Fibroblast of the aortic adventitia (primary cell): ENCODE measurements around the gene SNU13. TPM values are rescaled to one million over a fixed set of nuclear protein-coding genes. Genes with fewer than 3 reads are reported as not detected.

ENCODE experiments used
- DNase-seq: peaks from one replicate; pipeline ENCODE4 v3.0.0-alpha.2; 2010; ENCODE audit warnings: low read depth
- H3K4me3 ChIP-seq: 2 replicates; pipeline ENCODE4 v1.5.1; 2011; ENCODE audit warnings: low read depth, mild to moderate bottlenecking, control low read depth, low read length, moderate library complexity
- CTCF ChIP-seq: IDR thresholded peaks from 2 replicates; pipeline ENCODE4 v1.5.1; 2011; ENCODE audit warnings: mild to moderate bottlenecking, low read length, control low read depth, inconsistent platforms; ENCODE audit not compliant: insufficient read depth
- small RNA-seq: library from RNA; depleted of rRNA; stranded (forward); fragments of <200 nt; gene quantifications from one replicate; pipeline ENCODE3, GENCODE V24; 2012
- total RNA-seq: library from RNA; depleted of rRNA; stranded (reverse); fragments of >200 nt; gene quantifications from 2 replicates; pipeline ENCODE4 v1.2.3, GENCODE V29; 2012; ENCODE audit warnings: low replicate concordance

SNU13 gene
- total RNA-seq, 1 donor, result 82.5 TPM

- no peak overlapping the region for H3K4me3 ChIP-seq
- TF ChIP-seq CTCF, result no peak
- DNase-seq, result no peak
These were observed 63.1 kb downstream of the SNU13 start for GRCh38 chr22:41625577-41625976.

Small RNA genes lying within 50 kb of the gene (small RNA-seq; reads per million reads assigned to genes)
- gene HMGN2P10, result not detected
- gene RF00019, result not detected
- gene RNU6-476P, result not detected
- gene RNU6ATAC22P, result not detected

Other genes with a start within 250 kb of the SNU13 start
- gene TOB2, start 242.1 kb downstream of the SNU13 start, total RNA-seq, result 25.4 and 40.1 TPM in 2 replicates
- gene PHF5A, start 220.2 kb downstream of the SNU13 start, total RNA-seq, result 34.6 and 35.7 TPM in 2 replicates
- 42.2 and 45.9 TPM in 2 replicates for gene ACO2, start 219.8 kb downstream of the SNU13 start, total RNA-seq
- 18.7 and 27.7 TPM in 2 replicates for gene POLR3H, start 144.4 kb downstream of the SNU13 start, total RNA-seq
- 3.3 and 3.8 TPM in 2 replicates for gene CSDC2, start 127.9 kb downstream of the SNU13 start, total RNA-seq
- gene PMM1, start 99.0 kb downstream of the SNU13 start, total RNA-seq, result 29.0 and 37.9 TPM in 2 replicates
- 4.8 and 20.8 TPM in 2 replicates for gene DESI1, start 67.8 kb downstream of the SNU13 start, total RNA-seq
- gene XRCC6, start 67.6 kb downstream of the SNU13 start, total RNA-seq, result 214 and 276 TPM in 2 replicates
- 0.27 TPM in 1 of 2 replicates, not detected in the other for gene MEI1, start 10.6 kb upstream of the SNU13 start, total RNA-seq
- 5.7 and 8.1 TPM in 2 replicates for gene CCDC134, start 111.8 kb upstream of the SNU13 start, total RNA-seq
- gene SREBF2, start 144.2 kb upstream of the SNU13 start, total RNA-seq, result 52.8 and 112 TPM in 2 replicates
- gene SHISA8, start 226.2 kb upstream of the SNU13 start, total RNA-seq, result not detected in 2 replicates
- gene TNFRSF13C, start 237.9 kb upstream of the SNU13 start, total RNA-seq, result 0.08 and 0.18 TPM in 2 replicates